ENCODE measurements around the gene PAPOLA.

GRCh38 chr14:96588410-96589257 is 86.5 kb downstream of the PAPOLA start:
- no peak for TF ChIP-seq CTCF (IDR thresholded peaks at IDR 0.05)
- no peak for TF ChIP-seq POLR2A (IDR thresholded peaks at IDR 0.05)
- no peak for TF ChIP-seq POLR2AphosphoS5 (IDR thresholded peaks at IDR 0.05)
- no peak for TF ChIP-seq EP300 (IDR thresholded peaks at IDR 0.05)

Data from suprapubic skin (tissue), 4 donors.